Measurements from ENCODE around the gene FNBP1. TPM values are rescaled to one million over a fixed set of nuclear protein-coding genes. Genes with fewer than 3 reads are reported as not detected.

The FNBP1 gene
- total and polyA plus RNA-seq, 2 donors (not counting 1 experiment from before 2014, with no cell fraction given) = 42.9 to 318 TPM

- no peak for DNase-seq
- Histone ChIP-seq H3K36me3 (replicated peaks in 1 of 2; ENCODE audit: control extremely low read depth in 1 of 2, control insufficient read depth in 1 of 2, extremely low read depth in 1 of 2, insufficient read depth in 2 of 2, low read length in 1 of 2) (no peaks in the 10 kb centered on the region), H3K9ac (ENCODE audit: low read length) (peak overlapping the region; percentile 97), H2AFZ (ENCODE audit: insufficient read depth, low read depth, low read length, poor library complexity, severe bottlenecking) (peak overlapping the region; percentile 73), H3K27ac (ENCODE audit: low read length in 2 of 2) (peak overlapping the region; percentile 57 to 63), H3K4me1 (ENCODE audit: control insufficient read depth in 2 of 2, insufficient read depth in 2 of 2, low read length in 2 of 2) (peaks cover 45 to 53% of the 10 kb centered on the region in 2 donors), H3K9me3 (ENCODE audit: control extremely low read depth in 1 of 3, control insufficient read depth in 2 of 3, insufficient read depth in 1 of 3, low read length in 2 of 3) (no peaks in the 10 kb centered on the region), H3K4me2 (replicated peaks; ENCODE audit: low read depth, low read length, poor library complexity, severe bottlenecking) (peak overlapping the region; percentile 96), H4K20me1 (ENCODE audit: control insufficient read depth, insufficient read depth, low read length, poor library complexity, severe bottlenecking) (peaks cover 12% of the 10 kb centered on the region), H3K79me2 (ENCODE audit: control insufficient read depth, insufficient read depth, low read length) (peaks cover 59% of the 10 kb centered on the region), H3K4me3 (ENCODE audit: control extremely low read depth in 1 of 5, extremely low read depth in 1 of 5, insufficient read depth in 1 of 5, low read depth in 2 of 5, low read length in 4 of 5) (peak overlapping the region; percentile 60 to 97 (median 95)), H3K27me3 (replicated peaks in 1 of 4; ENCODE audit: control extremely low read depth in 1 of 4, control insufficient read depth in 3 of 4, insufficient read depth in 4 of 4, low read length in 3 of 4) (no peaks in the 10 kb centered on the region)
- TF ChIP-seq EZH2 (IDR thresholded peaks at IDR 0.05; ENCODE audit: borderline replicate concordance, insufficient read depth, low read depth, low read length, poor library complexity, severe bottlenecking) = no peak
- TF ChIP-seq, protein P1, sequence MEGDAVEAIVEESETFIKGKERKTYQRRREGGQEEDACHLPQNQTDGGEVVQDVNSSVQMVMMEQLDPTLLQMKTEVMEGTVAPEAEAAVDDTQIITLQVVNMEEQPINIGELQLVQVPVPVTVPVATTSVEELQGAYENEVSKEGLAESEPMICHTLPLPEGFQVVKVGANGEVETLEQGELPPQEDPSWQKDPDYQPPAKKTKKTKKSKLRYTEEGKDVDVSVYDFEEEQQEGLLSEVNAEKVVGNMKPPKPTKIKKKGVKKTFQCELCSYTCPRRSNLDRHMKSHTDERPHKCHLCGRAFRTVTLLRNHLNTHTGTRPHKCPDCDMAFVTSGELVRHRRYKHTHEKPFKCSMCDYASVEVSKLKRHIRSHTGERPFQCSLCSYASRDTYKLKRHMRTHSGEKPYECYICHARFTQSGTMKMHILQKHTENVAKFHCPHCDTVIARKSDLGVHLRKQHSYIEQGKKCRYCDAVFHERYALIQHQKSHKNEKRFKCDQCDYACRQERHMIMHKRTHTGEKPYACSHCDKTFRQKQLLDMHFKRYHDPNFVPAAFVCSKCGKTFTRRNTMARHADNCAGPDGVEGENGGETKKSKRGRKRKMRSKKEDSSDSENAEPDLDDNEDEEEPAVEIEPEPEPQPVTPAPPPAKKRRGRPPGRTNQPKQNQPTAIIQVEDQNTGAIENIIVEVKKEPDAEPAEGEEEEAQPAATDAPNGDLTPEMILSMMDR (IDR thresholded peaks at IDR 0.05) = no peak
- CTCF ChIA-PET = interaction anchor here (0.6 to 1.6 kb wide), 7 partner anchors 27 to 1896 kb away, joined by 3 to 6 read pairs (median 4); no protein-coding TSS in a partner anchor
- H3K4me1 Mint-ChIP-seq = peaks cover 57% of the 10 kb centered on the region
- no peaks in the 10 kb centered on the region for H3K9me3 Mint-ChIP-seq (ENCODE audit: insufficient read depth)
- POLR2A ChIA-PET = interaction anchor here (0.9 to 7.7 kb wide), 7 partner anchors 10 to 155 kb away, joined by 3 to 107 read pairs (median 5); partner anchors contain the start of gene GPR107
- no peak for ATAC-seq (ENCODE audit: low read depth)
- peak overlapping the region; percentile 97 for H3K27ac Mint-ChIP-seq
- peak overlapping the region; percentile 97 for H3K4me3 Mint-ChIP-seq
- H3K27me3 Mint-ChIP-seq = no peaks in the 10 kb centered on the region
- intact Hi-C loops (cut with micrococcal nuclease) = loop anchor here (1.0 to 5.0 kb wide), 4 partner anchors 9 to 1688 kb away; partner anchors contain the start of genes C9orf78, GPR107, TOR1A and USP20
- 45% methylated on average over 33 of the region's 37 CpGs for WGBS (ENCODE audit: insufficient coverage)
These were observed 950 bp upstream of the FNBP1 start for GRCh38 chr9:130043654-130044623.

Measured in B cell (primary cell).